HCT116 (cell line): Measurements from ENCODE around the gene TRIM5. TPM values are rescaled to one million over a fixed set of nuclear protein-coding genes. Genes with fewer than 3 reads are reported as not detected.
"Not testable (repeated sequence)": the region's sequence is repeated elsewhere in the genome, so short reads cannot be mapped to it uniquely, and the experiment has no call there.

Experiments used
- ATAC-seq: fragments of 200-7000 bp; cut with Tn5 transposase; 2 replicates; pipeline ENCODE4 v1.9.1; 2020; ENCODE audit warnings: mild to moderate bottlenecking, moderate library complexity
- BruUV-seq: library from RNA; stranded (reverse); fragments of 400-500 nt; replicated peaks from 2 replicates; lab custom pipeline; 2021; lab: Mats Ljungman, UMichigan
- CTCF ChIA-PET: fragments of 300-600 bp; sonication (Branson Sonifier 250); formaldehyde crosslinking; loops from one replicate; lab custom pipeline; 2021; ENCODE audit warnings: antibody characterized with exemption; lab: Charles Lee
- POLR2A ChIA-PET: fragments of 300-600, 350-600 bp; sonication (Branson Sonifier 250); formaldehyde crosslinking; loops from one replicate; lab custom pipeline; 2021; ENCODE audit warnings: antibody characterized with exemption; lab: Charles Lee
- RAD21 ChIA-PET, 2 experiments: fragments of 300-600 bp; sonication (Branson Sonifier 250); formaldehyde crosslinking; loops; one replicate each; lab custom pipeline; 2023; ENCODE audit warnings: low total read pairs in 2 of 2; ENCODE audit not compliant: uncharacterized antibody in 2 of 2, unreplicated experiment in 2 of 2, low non-redundant PET in 1 of 2; lab: Charles Lee
- DNase-seq: peaks from one replicate; pipeline ENCODE4 v3.0.0-alpha.2; 2010; ENCODE audit warnings: low read depth, low spot score
- H2AFZ ChIP-seq: fragments of 200-600 bp; shearing (Covaris generic), sonication (generic); 2 replicates; pipeline ENCODE4 v1.6.1; 2017; ENCODE audit warnings: low read depth, mixed run types, mixed read lengths, antibody characterized with exemption, low read length; ENCODE audit not compliant: poor library complexity, severe bottlenecking
- H3K27ac ChIP-seq: 2 replicates; pipeline ENCODE4 v1.5.1; 2012; ENCODE audit warnings: low read depth, low read length
- H3K27me3 ChIP-seq: fragments of 200-600 bp; sonication (generic); 2 replicates; pipeline ENCODE4 v1.6.1; 2016; ENCODE audit warnings: mixed run types, low read length, mixed read lengths; ENCODE audit not compliant: insufficient read depth
- H3K36me3 ChIP-seq, 2 experiments: fragments of 200-500 bp in 1 of 2; fragments of 200-600 bp in 1 of 2; sonication (Bioruptor generic) in 1 of 2; sonication (generic) in 1 of 2; 2 replicates each; pipeline versions ENCODE4 v1.5.1 to v1.6.1; 2014 to 2016; ENCODE audit warnings: low read length in 2 of 2, inconsistent platforms in 1 of 2, mixed read lengths in 1 of 2, mixed run types in 1 of 2; ENCODE audit not compliant: insufficient read depth in 2 of 2, control insufficient read depth in 1 of 2
- H3K4me1 ChIP-seq, 2 experiments: fragments of 200-600 bp in 1 of 2; sonication (generic) in 1 of 2; 2 replicates each; pipeline versions ENCODE4 v1.5.1 to v1.6.1; 2012 to 2017; ENCODE audit warnings: low read length in 2 of 2, inconsistent platforms in 1 of 2, mild to moderate bottlenecking in 1 of 2, mixed read lengths in 1 of 2, mixed run types in 1 of 2, moderate library complexity in 1 of 2; ENCODE audit not compliant: insufficient read depth in 2 of 2, control insufficient read depth in 1 of 2
- H3K4me2 ChIP-seq: fragments of 200-600 bp; sonication (generic); 2 replicates; pipeline ENCODE4 v1.6.1; 2017; ENCODE audit warnings: mixed run types, low read length, mixed read lengths
- H3K4me3 ChIP-seq, 2 experiments: fragments of 200-600 bp in 1 of 2; sonication (generic) in 1 of 2; replicated peaks in 1 of 2; 2 replicates each; pipeline ENCODE4 v1.5.1; 2011 to 2016; ENCODE audit warnings: low read length in 2 of 2, control low read depth in 1 of 2, low read depth in 1 of 2, mild to moderate bottlenecking in 1 of 2, mixed read lengths in 1 of 2, mixed run types in 1 of 2
- H3K79me2 ChIP-seq: fragments of 200-600 bp; sonication (generic); 2 replicates; pipeline ENCODE4 v1.6.1; 2017; ENCODE audit warnings: mild to moderate bottlenecking, mixed run types, low read length, moderate library complexity, mixed read lengths; ENCODE audit not compliant: insufficient read depth
- H3K9ac ChIP-seq: fragments of 200-600 bp; sonication (generic); 2 replicates; pipeline ENCODE4 v1.6.1; 2016; ENCODE audit warnings: low read length, mixed read lengths
- H3K9me2 ChIP-seq: fragments of 200-600 bp; sonication (generic), shearing (Covaris generic); 2 replicates; pipeline ENCODE4 v1.6.1; 2017; ENCODE audit warnings: mixed run types, mild to moderate bottlenecking, moderate library complexity; ENCODE audit not compliant: insufficient read depth
- H3K9me3 ChIP-seq, 2 experiments: fragments of 200-500 bp in 1 of 2; fragments of 200-600 bp in 1 of 2; sonication (Bioruptor generic) in 1 of 2; sonication (generic) in 1 of 2; 2 replicates each; pipeline ENCODE4 v1.6.1; 2014 to 2017; ENCODE audit warnings: low read length in 2 of 2, mixed read lengths in 2 of 2, inconsistent platforms in 1 of 2, low read depth in 1 of 2, mild to moderate bottlenecking in 1 of 2, mixed run types in 1 of 2, moderate library complexity in 1 of 2; ENCODE audit not compliant: control insufficient read depth in 1 of 2, insufficient read depth in 1 of 2
- H4K20me1 ChIP-seq: fragments of 200-600 bp; sonication (generic), shearing (Covaris generic); 2 replicates; pipeline ENCODE4 v1.6.1; 2017; ENCODE audit warnings: mixed run types, mild to moderate bottlenecking, moderate library complexity; ENCODE audit not compliant: insufficient read depth
- CBX3 ChIP-seq: IDR thresholded peaks from 2 replicates; pipeline ENCODE4 v1.6.1; 2012; ENCODE audit warnings: low read depth
- EZH2phosphoT487 ChIP-seq: fragments of 200-600 bp; IDR thresholded peaks from 2 replicates; pipeline ENCODE4 v1.6.1; 2018; ENCODE audit warnings: antibody characterized with exemption, borderline replicate concordance
- FOSL1 ChIP-seq: IDR thresholded peaks from 2 replicates; pipeline ENCODE4 v1.6.1; 2012; ENCODE audit warnings: low read depth
- JUND ChIP-seq: IDR thresholded peaks from 2 replicates; pipeline ENCODE4 v1.6.1; 2012
- POLR2A ChIP-seq: IDR thresholded peaks from 2 replicates; pipeline ENCODE4 v1.7.0; 2011; ENCODE audit warnings: borderline replicate concordance; ENCODE audit not compliant: insufficient read depth, insufficient read length; ENCODE audit errors: extremely low read depth
- POLR2AphosphoS5 ChIP-seq: IDR thresholded peaks from 2 replicates; pipeline ENCODE4 v1.6.1; 2011; ENCODE audit warnings: mild to moderate bottlenecking, low read depth, low read length, moderate library complexity
- RAD21 ChIP-seq: IDR thresholded peaks from 2 replicates; pipeline ENCODE4 v1.6.1; 2012; ENCODE audit warnings: low read depth, mild to moderate bottlenecking
- SIN3A ChIP-seq: IDR thresholded peaks from 2 replicates; pipeline ENCODE4 v1.6.1; 2012; ENCODE audit warnings: low read depth
- TCF7L2 ChIP-seq: IDR thresholded peaks from 2 replicates; pipeline ENCODE4 v1.7.0; 2011; ENCODE audit warnings: borderline replicate concordance, inconsistent platforms; ENCODE audit not compliant: insufficient read depth, insufficient read length; ENCODE audit errors: extremely low read depth
- ZNF274 ChIP-seq: fragments of 200-500 bp; sonication (Bioruptor generic); IDR thresholded peaks from 2 replicates; pipeline ENCODE4 v1.6.1; 2014; ENCODE audit warnings: mild to moderate bottlenecking, low read depth, low read length, inconsistent platforms
- intact Hi-C: fragments of 100-400 bp; cut with micrococcal nuclease; formaldehyde crosslinking; loops from 2 replicates; pipeline ENCODE4 v1.10.0; 2022
- total RNA-seq: library from RNA; stranded (reverse); gene quantifications from one replicate; pipeline ENCODE4 v1.2.1, GENCODE V29; 2021; ENCODE audit not compliant: unreplicated experiment
- TF ChIP-seq, protein P1 (sequence below): IDR thresholded peaks from 2 replicates; pipeline ENCODE4 v1.6.1; 2012; ENCODE audit warnings: low read depth
- TF ChIP-seq, protein P2 (sequence below): IDR thresholded peaks from 2 replicates; pipeline ENCODE4 v1.6.1; 2011; ENCODE audit warnings: mild to moderate bottlenecking, low read length, moderate library complexity; ENCODE audit not compliant: insufficient replicate concordance; ENCODE audit errors: extremely low read depth
- TF ChIP-seq, protein P3 (sequence below): IDR thresholded peaks from 2 replicates; pipeline ENCODE4 v1.6.1; 2012

The TRIM5 gene
- total RNA-seq, 1 experiment from 2014 or later, result 13.7 TPM

DNA sequence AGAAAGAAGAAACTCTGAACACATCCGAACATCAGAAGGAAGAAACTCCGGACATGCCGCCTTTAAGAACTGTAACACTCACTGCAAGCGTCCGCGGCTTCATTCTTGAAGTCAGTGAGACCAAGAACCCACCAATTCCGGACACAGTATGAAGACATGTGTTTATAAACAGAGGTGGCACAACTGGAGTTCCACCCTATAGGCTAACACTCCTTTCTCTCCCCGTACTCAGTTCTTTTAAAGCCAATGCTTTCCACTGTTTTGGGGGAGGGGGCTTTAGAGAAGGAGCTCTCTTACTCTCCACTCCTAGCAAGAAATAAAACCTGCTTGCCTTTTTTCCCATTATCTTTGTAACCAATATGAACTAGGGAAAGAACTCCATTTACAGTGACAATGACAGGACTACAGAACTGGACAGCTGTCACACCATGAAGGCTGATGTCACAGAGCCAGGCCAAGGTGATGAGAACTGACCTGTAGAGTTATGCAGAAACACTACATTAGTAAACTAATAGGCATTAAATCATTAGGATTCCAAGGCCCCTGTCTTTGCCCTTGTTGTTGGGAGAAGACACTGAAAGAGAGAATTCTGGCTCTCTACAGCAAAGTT lies 733 bp downstream of the TRIM5 start:
- ATAC-seq, result peak; percentile 21
- no peaks in the 10 kb centered on the region for H4K20me1 ChIP-seq
- H3K4me1 ChIP-seq, result peaks cover 4 to 13% of the 10 kb centered on the region in 2 experiments; a peak in 2 of 4 replicates
- no peaks in the 10 kb centered on the region for H3K79me2 ChIP-seq
- ChIA-PET CTCF (interaction anchor here (0.7 to 1.4 kb wide), 5 partner anchors 13 to 669 kb away, joined by 3 to 4 read pairs (median 3); no protein-coding TSS in a partner anchor), POLR2A (interaction anchor here (0.9 to 1.6 kb wide), 5 partner anchors 11 to 207 kb away, joined by 3 to 8 read pairs (median 4); no protein-coding TSS in a partner anchor)
- H3K27ac ChIP-seq, result peak overlapping the region; percentile 76
- no peak overlapping the region for H2AFZ ChIP-seq
- H3K36me3 ChIP-seq, result no peaks in the 10 kb centered on the region
- no peaks in the 10 kb centered on the region for H3K9me2 ChIP-seq
- peak overlapping the region; percentile 81 for H3K4me2 ChIP-seq
- H3K9ac ChIP-seq, result peak overlapping the region; percentile 66
- peak overlapping the region; percentile 34 to 63 for H3K4me3 ChIP-seq
- no peak for TF ChIP-seq POLR2AphosphoS5
- TF ChIP-seq EZH2phosphoT487, result no peak
- TF ChIP-seq POLR2A, result no peak
- TF ChIP-seq, protein P1, sequence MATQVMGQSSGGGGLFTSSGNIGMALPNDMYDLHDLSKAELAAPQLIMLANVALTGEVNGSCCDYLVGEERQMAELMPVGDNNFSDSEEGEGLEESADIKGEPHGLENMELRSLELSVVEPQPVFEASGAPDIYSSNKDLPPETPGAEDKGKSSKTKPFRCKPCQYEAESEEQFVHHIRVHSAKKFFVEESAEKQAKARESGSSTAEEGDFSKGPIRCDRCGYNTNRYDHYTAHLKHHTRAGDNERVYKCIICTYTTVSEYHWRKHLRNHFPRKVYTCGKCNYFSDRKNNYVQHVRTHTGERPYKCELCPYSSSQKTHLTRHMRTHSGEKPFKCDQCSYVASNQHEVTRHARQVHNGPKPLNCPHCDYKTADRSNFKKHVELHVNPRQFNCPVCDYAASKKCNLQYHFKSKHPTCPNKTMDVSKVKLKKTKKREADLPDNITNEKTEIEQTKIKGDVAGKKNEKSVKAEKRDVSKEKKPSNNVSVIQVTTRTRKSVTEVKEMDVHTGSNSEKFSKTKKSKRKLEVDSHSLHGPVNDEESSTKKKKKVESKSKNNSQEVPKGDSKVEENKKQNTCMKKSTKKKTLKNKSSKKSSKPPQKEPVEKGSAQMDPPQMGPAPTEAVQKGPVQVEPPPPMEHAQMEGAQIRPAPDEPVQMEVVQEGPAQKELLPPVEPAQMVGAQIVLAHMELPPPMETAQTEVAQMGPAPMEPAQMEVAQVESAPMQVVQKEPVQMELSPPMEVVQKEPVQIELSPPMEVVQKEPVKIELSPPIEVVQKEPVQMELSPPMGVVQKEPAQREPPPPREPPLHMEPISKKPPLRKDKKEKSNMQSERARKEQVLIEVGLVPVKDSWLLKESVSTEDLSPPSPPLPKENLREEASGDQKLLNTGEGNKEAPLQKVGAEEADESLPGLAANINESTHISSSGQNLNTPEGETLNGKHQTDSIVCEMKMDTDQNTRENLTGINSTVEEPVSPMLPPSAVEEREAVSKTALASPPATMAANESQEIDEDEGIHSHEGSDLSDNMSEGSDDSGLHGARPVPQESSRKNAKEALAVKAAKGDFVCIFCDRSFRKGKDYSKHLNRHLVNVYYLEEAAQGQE, result no peak
- no peak for TF ChIP-seq SIN3A
- TF ChIP-seq RAD21, result no peak
- TF ChIP-seq CBX3, result no peak
- no peak for TF ChIP-seq TCF7L2
- no peak for TF ChIP-seq FOSL1
- TF ChIP-seq JUND, result no peak
- TF ChIP-seq, protein P2, sequence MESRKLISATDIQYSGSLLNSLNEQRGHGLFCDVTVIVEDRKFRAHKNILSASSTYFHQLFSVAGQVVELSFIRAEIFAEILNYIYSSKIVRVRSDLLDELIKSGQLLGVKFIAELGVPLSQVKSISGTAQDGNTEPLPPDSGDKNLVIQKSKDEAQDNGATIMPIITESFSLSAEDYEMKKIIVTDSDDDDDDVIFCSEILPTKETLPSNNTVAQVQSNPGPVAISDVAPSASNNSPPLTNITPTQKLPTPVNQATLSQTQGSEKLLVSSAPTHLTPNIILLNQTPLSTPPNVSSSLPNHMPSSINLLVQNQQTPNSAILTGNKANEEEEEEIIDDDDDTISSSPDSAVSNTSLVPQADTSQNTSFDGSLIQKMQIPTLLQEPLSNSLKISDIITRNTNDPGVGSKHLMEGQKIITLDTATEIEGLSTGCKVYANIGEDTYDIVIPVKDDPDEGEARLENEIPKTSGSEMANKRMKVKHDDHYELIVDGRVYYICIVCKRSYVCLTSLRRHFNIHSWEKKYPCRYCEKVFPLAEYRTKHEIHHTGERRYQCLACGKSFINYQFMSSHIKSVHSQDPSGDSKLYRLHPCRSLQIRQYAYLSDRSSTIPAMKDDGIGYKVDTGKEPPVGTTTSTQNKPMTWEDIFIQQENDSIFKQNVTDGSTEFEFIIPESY, result no peak
- TF ChIP-seq, protein P3, sequence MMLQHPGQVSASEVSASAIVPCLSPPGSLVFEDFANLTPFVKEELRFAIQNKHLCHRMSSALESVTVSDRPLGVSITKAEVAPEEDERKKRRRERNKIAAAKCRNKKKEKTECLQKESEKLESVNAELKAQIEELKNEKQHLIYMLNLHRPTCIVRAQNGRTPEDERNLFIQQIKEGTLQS, result no peak
- no peak for TF ChIP-seq ZNF274
- TF ChIP-seq, all 23 proteins: peak for 0
- BruUV-seq, result TSS peak; percentile 91
- intact Hi-C loops, result loop anchor here (10.0 kb wide), 1 partner anchor 641 kb away; the partner anchor contains the start of gene CAVIN3
- DNase-seq, result no peak
- RAD21 ChIA-PET, result no interaction called here
- Histone ChIP-seq H3K9me3 (no peaks in the 10 kb centered on the region), H3K27me3 (no peaks in the 10 kb centered on the region)

DNA sequence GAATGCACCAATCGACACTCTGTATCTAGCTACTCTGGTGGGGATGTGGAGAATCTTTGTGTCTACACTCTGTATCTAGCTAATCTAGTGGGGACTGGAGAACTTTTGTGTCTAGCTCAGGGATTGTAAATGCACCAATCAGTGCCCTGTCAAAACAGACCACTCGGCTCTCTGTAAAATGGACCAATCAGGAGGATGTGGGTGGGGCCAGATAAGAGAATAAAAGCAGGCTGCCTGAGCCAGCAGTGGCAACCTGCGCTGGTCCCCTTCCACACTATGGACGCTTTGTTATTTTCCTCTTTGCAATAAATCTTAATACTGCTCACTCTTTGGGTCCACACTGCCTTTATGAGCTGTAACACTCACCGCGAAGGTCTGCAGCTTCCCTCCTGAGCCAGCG lies 1.3 kb downstream of the TRIM5 start:
- H4K20me1 ChIP-seq, DNase-seq, H3K36me3 ChIP-seq, BruUV-seq, H3K9ac ChIP-seq, H3K27me3 ChIP-seq, CTCF ChIA-PET, H3K4me3 ChIP-seq, H3K79me2 ChIP-seq, H2AFZ ChIP-seq, RAD21 ChIA-PET, H3K9me3 ChIP-seq, H3K9me2 ChIP-seq, ATAC-seq: not testable (repeated sequence)
- intact Hi-C loops, result loop anchor here (10.0 kb wide), 1 partner anchor 641 kb away; the partner anchor contains the start of gene CAVIN3
- POLR2A ChIA-PET, result interaction anchor here (1.1 kb wide), 1 partner anchor 83 kb away, joined by 3 read pairs; no protein-coding TSS in a partner anchor
- peak overlapping the region; percentile 81 for H3K4me2 ChIP-seq
- H3K4me1 ChIP-seq, result peaks cover 4 to 13% of the 10 kb centered on the region in 2 experiments; a peak in 2 of 4 replicates
- peak overlapping the region; percentile 76; the same call in 1 of the 2 replicates for H3K27ac ChIP-seq
